Measurements from ENCODE around the gene RAB9B.

RAB9B gene

GRCh38 chrX:103849558-103849957 lies 17.5 kb upstream of the RAB9B start:
- peaks cover 0 to 4% (median 2%) of the 10 kb centered on the region in 4 experiments for H3K4me1 ChIP-seq (ENCODE audit: control extremely low read depth in 1 of 4, control insufficient read depth in 4 of 4, insufficient read depth in 4 of 4, low read length in 3 of 4)
- no peak for DNase-seq
- H3K36me3 ChIP-seq (ENCODE audit: control insufficient read depth in 4 of 4, insufficient read depth in 4 of 4, low read length in 3 of 4), result no peaks in the 10 kb centered on the region
- WGBS (ENCODE audit: insufficient coverage), result 100% methylated on average over 1 of the region's 1 CpG
- no peaks in the 10 kb centered on the region for H3K27me3 ChIP-seq (replicated peaks in 2 of 5; ENCODE audit: control insufficient read depth in 4 of 5, insufficient read depth in 5 of 5, low read length in 4 of 5)
- no peak overlapping the region for H3K4me3 ChIP-seq (ENCODE audit: control insufficient read depth in 1 of 7, extremely low read depth in 1 of 7, insufficient read depth in 4 of 7, low read depth in 2 of 7, low read length in 6 of 7)
- no peaks in the 10 kb centered on the region for H3K9me3 ChIP-seq (ENCODE audit: control extremely low read depth in 1 of 5, control insufficient read depth in 4 of 5, insufficient read depth in 2 of 5, low read depth in 1 of 5, low read length in 4 of 5)
- ChIA-PET POLR2A (no interaction called here), CTCF (interaction anchor here (1.0 kb wide), 1 partner anchor 69 kb away, joined by 3 read pairs; no protein-coding TSS in a partner anchor)
- no peak overlapping the region for H3K27ac ChIP-seq (ENCODE audit: insufficient read depth in 1 of 2, low read depth in 1 of 2, low read length in 2 of 2, poor library complexity in 1 of 2, severe bottlenecking in 2 of 2)

- Histone ChIP-seq H3K27ac (ENCODE audit: insufficient read depth in 1 of 2, low read depth in 1 of 2, low read length in 2 of 2, poor library complexity in 1 of 2, severe bottlenecking in 2 of 2) (no peak overlapping the region), H3K4me1 (ENCODE audit: control extremely low read depth in 1 of 4, control insufficient read depth in 4 of 4, insufficient read depth in 4 of 4, low read length in 3 of 4) (peaks cover 0 to 4% (median 2%) of the 10 kb centered on the region in 4 experiments), H3K27me3 (replicated peaks in 2 of 5; ENCODE audit: control insufficient read depth in 4 of 5, insufficient read depth in 5 of 5, low read length in 4 of 5) (no peaks in the 10 kb centered on the region), H3K36me3 (ENCODE audit: control insufficient read depth in 4 of 4, insufficient read depth in 4 of 4, low read length in 3 of 4) (no peaks in the 10 kb centered on the region), H3K9me3 (ENCODE audit: control extremely low read depth in 1 of 5, control insufficient read depth in 4 of 5, insufficient read depth in 2 of 5, low read depth in 1 of 5, low read length in 4 of 5) (no peaks in the 10 kb centered on the region), H3K4me3 (ENCODE audit: control insufficient read depth in 1 of 7, extremely low read depth in 1 of 7, insufficient read depth in 4 of 7, low read depth in 2 of 7, low read length in 6 of 7) (no peak overlapping the region)
- 56% methylated on average over 3 of the region's 5 CpGs for WGBS (ENCODE audit: insufficient coverage)
- DNase-seq, result no peak
- ChIA-PET CTCF (interaction anchor here (1.0 kb wide), 1 partner anchor 9 kb away, joined by 3 read pairs; no protein-coding TSS in a partner anchor), POLR2A (no interaction called here)
Measured at GRCh38 chrX:103847174-103847870, 15.3 kb upstream of the RAB9B start.

GRCh38 chrX:103846386-103846785 lies 14.3 kb upstream of the RAB9B start:
- H3K36me3 ChIP-seq (ENCODE audit: control insufficient read depth in 4 of 4, insufficient read depth in 4 of 4, low read length in 3 of 4), result no peaks in the 10 kb centered on the region
- no peak for DNase-seq
- no peak overlapping the region for H3K27ac ChIP-seq (ENCODE audit: insufficient read depth in 1 of 2, low read depth in 1 of 2, low read length in 2 of 2, poor library complexity in 1 of 2, severe bottlenecking in 2 of 2)
- ChIA-PET POLR2A (no interaction called here), CTCF (no interaction called here)
- no peaks in the 10 kb centered on the region for H3K9me3 ChIP-seq (ENCODE audit: control extremely low read depth in 1 of 5, control insufficient read depth in 4 of 5, insufficient read depth in 2 of 5, low read depth in 1 of 5, low read length in 4 of 5)
- H3K4me1 ChIP-seq (ENCODE audit: control extremely low read depth in 1 of 4, control insufficient read depth in 4 of 4, insufficient read depth in 4 of 4, low read length in 3 of 4), result peaks cover 0 to 4% (median 2%) of the 10 kb centered on the region in 4 experiments
- H3K4me3 ChIP-seq (ENCODE audit: control insufficient read depth in 1 of 7, extremely low read depth in 1 of 7, insufficient read depth in 4 of 7, low read depth in 2 of 7, low read length in 6 of 7), result no peak overlapping the region
- H3K27me3 ChIP-seq (replicated peaks in 2 of 5; ENCODE audit: control insufficient read depth in 4 of 5, insufficient read depth in 5 of 5, low read length in 4 of 5), result no peaks in the 10 kb centered on the region

- ChIA-PET POLR2A (no interaction called here), CTCF (interaction anchor here (0.9 to 2.3 kb wide), 5 partner anchors 249 to 293 kb away, joined by 3 to 11 read pairs (median 4); no protein-coding TSS in a partner anchor)
- Histone ChIP-seq H3K9me3 (ENCODE audit: control extremely low read depth in 1 of 5, control insufficient read depth in 4 of 5, insufficient read depth in 2 of 5, low read depth in 1 of 5, low read length in 4 of 5) (no peaks in the 10 kb centered on the region), H3K4me1 (ENCODE audit: control extremely low read depth in 1 of 4, control insufficient read depth in 4 of 4, insufficient read depth in 4 of 4, low read length in 3 of 4) (peaks cover 0 to 4% (median 2%) of the 10 kb centered on the region in 4 experiments), H3K4me3 (ENCODE audit: control insufficient read depth in 1 of 7, extremely low read depth in 1 of 7, insufficient read depth in 4 of 7, low read depth in 2 of 7, low read length in 6 of 7) (peak overlapping the region in 1 of 7 experiments; percentile 16), H3K27ac (ENCODE audit: insufficient read depth in 1 of 2, low read depth in 1 of 2, low read length in 2 of 2, poor library complexity in 1 of 2, severe bottlenecking in 2 of 2) (no peak overlapping the region), H3K36me3 (ENCODE audit: control insufficient read depth in 4 of 4, insufficient read depth in 4 of 4, low read length in 3 of 4) (no peaks in the 10 kb centered on the region), H3K27me3 (replicated peaks in 2 of 5; ENCODE audit: control insufficient read depth in 4 of 5, insufficient read depth in 5 of 5, low read length in 4 of 5) (no peaks in the 10 kb centered on the region)
- 6% methylated on average over 2 of the region's 4 CpGs for WGBS (ENCODE audit: insufficient coverage)
- DNase-seq, result peak; percentile 63 to 76 (median 75)
Measured at GRCh38 chrX:103845165-103845653, 13.2 kb upstream of the RAB9B start.

GRCh38 chrX:103839404-103839803 lies 7.3 kb upstream of the RAB9B start:
- Histone ChIP-seq H3K27ac (ENCODE audit: insufficient read depth in 1 of 2, low read depth in 1 of 2, low read length in 2 of 2, poor library complexity in 1 of 2, severe bottlenecking in 2 of 2) (no peak overlapping the region), H3K9me3 (ENCODE audit: control extremely low read depth in 1 of 5, control insufficient read depth in 4 of 5, insufficient read depth in 2 of 5, low read depth in 1 of 5, low read length in 4 of 5) (no peaks in the 10 kb centered on the region), H3K27me3 (replicated peaks in 2 of 5; ENCODE audit: control insufficient read depth in 4 of 5, insufficient read depth in 5 of 5, low read length in 4 of 5) (no peaks in the 10 kb centered on the region), H3K4me1 (ENCODE audit: control extremely low read depth in 1 of 4, control insufficient read depth in 4 of 4, insufficient read depth in 4 of 4, low read length in 3 of 4) (no peaks in the 10 kb centered on the region), H3K4me3 (ENCODE audit: control insufficient read depth in 1 of 7, extremely low read depth in 1 of 7, insufficient read depth in 4 of 7, low read depth in 2 of 7, low read length in 6 of 7) (no peak overlapping the region), H3K36me3 (ENCODE audit: control insufficient read depth in 4 of 4, insufficient read depth in 4 of 4, low read length in 3 of 4) (no peaks in the 10 kb centered on the region)
- no CpG with 5 or more reads among the region's 1 CpG for WGBS (ENCODE audit: insufficient coverage)
- ChIA-PET CTCF (interaction anchor here (0.6 kb wide), 1 partner anchor 752 kb away, joined by 3 read pairs; no protein-coding TSS in a partner anchor), POLR2A (no interaction called here)
- no peak for DNase-seq

GRCh38 chrX:103831342-103831802 lies 685 bp downstream of the RAB9B start:
- peak overlapping the region; percentile 63 to 86 (median 66) for H3K4me3 ChIP-seq (ENCODE audit: control insufficient read depth in 1 of 7, extremely low read depth in 1 of 7, insufficient read depth in 4 of 7, low read depth in 2 of 7, low read length in 6 of 7)
- peaks cover 0 to 27% (median 0%) of the 10 kb centered on the region in 5 experiments for H3K27me3 ChIP-seq (replicated peaks in 2 of 5; ENCODE audit: control insufficient read depth in 4 of 5, insufficient read depth in 5 of 5, low read length in 4 of 5)
- DNase-seq, result no peak
- no peak overlapping the region for H3K27ac ChIP-seq (ENCODE audit: insufficient read depth in 1 of 2, low read depth in 1 of 2, low read length in 2 of 2, poor library complexity in 1 of 2, severe bottlenecking in 2 of 2)
- no peaks in the 10 kb centered on the region for H3K36me3 ChIP-seq (ENCODE audit: control insufficient read depth in 4 of 4, insufficient read depth in 4 of 4, low read length in 3 of 4)
- ChIA-PET POLR2A (no interaction called here), CTCF (interaction anchor here (1.0 kb wide), 1 partner anchor 8 kb away, joined by 3 read pairs; no protein-coding TSS in a partner anchor)
- peaks cover 0 to 6% (median 4%) of the 10 kb centered on the region in 4 experiments for H3K4me1 ChIP-seq (ENCODE audit: control extremely low read depth in 1 of 4, control insufficient read depth in 4 of 4, insufficient read depth in 4 of 4, low read length in 3 of 4)
- 34% methylated on average over 11 of the region's 11 CpGs for WGBS (ENCODE audit: insufficient coverage)
- H3K9me3 ChIP-seq (ENCODE audit: control extremely low read depth in 1 of 5, control insufficient read depth in 4 of 5, insufficient read depth in 2 of 5, low read depth in 1 of 5, low read length in 4 of 5), result no peaks in the 10 kb centered on the region

- DNase-seq, result no peak
- Histone ChIP-seq H3K4me1 (ENCODE audit: control extremely low read depth in 1 of 4, control insufficient read depth in 4 of 4, insufficient read depth in 4 of 4, low read length in 3 of 4) (peaks cover 0 to 6% (median 4%) of the 10 kb centered on the region in 4 experiments), H3K4me3 (ENCODE audit: control insufficient read depth in 1 of 7, extremely low read depth in 1 of 7, insufficient read depth in 4 of 7, low read depth in 2 of 7, low read length in 6 of 7) (no peak overlapping the region), H3K27ac (ENCODE audit: insufficient read depth in 1 of 2, low read depth in 1 of 2, low read length in 2 of 2, poor library complexity in 1 of 2, severe bottlenecking in 2 of 2) (no peak overlapping the region), H3K9me3 (ENCODE audit: control extremely low read depth in 1 of 5, control insufficient read depth in 4 of 5, insufficient read depth in 2 of 5, low read depth in 1 of 5, low read length in 4 of 5) (no peaks in the 10 kb centered on the region), H3K36me3 (ENCODE audit: control insufficient read depth in 4 of 4, insufficient read depth in 4 of 4, low read length in 3 of 4) (no peaks in the 10 kb centered on the region), H3K27me3 (replicated peaks in 2 of 5; ENCODE audit: control insufficient read depth in 4 of 5, insufficient read depth in 5 of 5, low read length in 4 of 5) (peaks cover 0 to 27% (median 0%) of the 10 kb centered on the region in 5 experiments)
- CTCF ChIA-PET, result no interaction called here
- POLR2A ChIA-PET, result no interaction called here
- 81% methylated on average over 5 of the region's 7 CpGs for WGBS (ENCODE audit: insufficient coverage)
Measured at GRCh38 chrX:103830848-103831247, 1.2 kb downstream of the RAB9B start.

Data from common myeloid progenitor, CD34-positive (primary cell).